BE2C (cell line): Measurements from ENCODE around the gene HDAC5.

Experiments
- DNase-seq: peaks from one replicate; pipeline ENCODE4 v3.0.0-alpha.2; 2020
- H3K27me3 ChIP-seq: fragments of 250-450 bp; sonication (Bioruptor Pico); 2 replicates; pipeline ENCODE4 v1.5.1; 2020; ENCODE audit warnings: mild to moderate bottlenecking
- H3K36me3 ChIP-seq: fragments of 250-450 bp; sonication (Bioruptor Pico); 2 replicates; pipeline ENCODE4 v1.5.1; 2020; ENCODE audit warnings: mild to moderate bottlenecking
- H3K4me1 ChIP-seq: fragments of 250-450 bp; sonication (Bioruptor Pico); 2 replicates; pipeline ENCODE4 v1.5.1; 2020
- H3K4me3 ChIP-seq: 2 replicates; pipeline ENCODE4 v1.5.1; 2011; ENCODE audit warnings: low read depth, low read length
- H3K9me3 ChIP-seq: fragments of 250-450 bp; sonication (Bioruptor Pico); 2 replicates; pipeline ENCODE4 v1.5.1; 2020
- CTCF ChIP-seq: IDR thresholded peaks from 2 replicates; pipeline ENCODE4 v1.5.1; 2012; ENCODE audit warnings: mild to moderate bottlenecking, low read depth, low read length

HDAC5 gene

GRCh38 chr17:44113382-44113781, 10.1 kb downstream of the HDAC5 start:
- H3K9me3 ChIP-seq: no peaks in the 10 kb centered on the region
- no peak for DNase-seq
- no peak overlapping the region for H3K4me3 ChIP-seq
- peaks cover 30% of the 10 kb centered on the region for H3K4me1 ChIP-seq
- no peak for TF ChIP-seq CTCF
- no peaks in the 10 kb centered on the region for H3K27me3 ChIP-seq
- H3K36me3 ChIP-seq: no peaks in the 10 kb centered on the region; the same call in none of the 2 replicates

GRCh38 chr17:44112284-44113280, 10.9 kb downstream of the HDAC5 start:
- no peak for DNase-seq
- Histone ChIP-seq H3K9me3 (no peaks in the 10 kb centered on the region), H3K36me3 (no peaks in the 10 kb centered on the region; the same call in none of the 2 replicates), H3K4me3 (no peak overlapping the region), H3K4me1 (peaks cover 38% of the 10 kb centered on the region), H3K27me3 (no peaks in the 10 kb centered on the region)
- no peak for TF ChIP-seq CTCF

- no peak overlapping the region for H3K4me3 ChIP-seq
- TF ChIP-seq CTCF: no peak
- DNase-seq: no peak
- no peaks in the 10 kb centered on the region; the same call in none of the 2 replicates for H3K36me3 ChIP-seq
- H3K9me3 ChIP-seq: no peaks in the 10 kb centered on the region
- H3K4me1 ChIP-seq: peaks cover 38% of the 10 kb centered on the region
- no peaks in the 10 kb centered on the region for H3K27me3 ChIP-seq
These were observed 11.7 kb downstream of the HDAC5 start for GRCh38 chr17:44111777-44112176.

DNA sequence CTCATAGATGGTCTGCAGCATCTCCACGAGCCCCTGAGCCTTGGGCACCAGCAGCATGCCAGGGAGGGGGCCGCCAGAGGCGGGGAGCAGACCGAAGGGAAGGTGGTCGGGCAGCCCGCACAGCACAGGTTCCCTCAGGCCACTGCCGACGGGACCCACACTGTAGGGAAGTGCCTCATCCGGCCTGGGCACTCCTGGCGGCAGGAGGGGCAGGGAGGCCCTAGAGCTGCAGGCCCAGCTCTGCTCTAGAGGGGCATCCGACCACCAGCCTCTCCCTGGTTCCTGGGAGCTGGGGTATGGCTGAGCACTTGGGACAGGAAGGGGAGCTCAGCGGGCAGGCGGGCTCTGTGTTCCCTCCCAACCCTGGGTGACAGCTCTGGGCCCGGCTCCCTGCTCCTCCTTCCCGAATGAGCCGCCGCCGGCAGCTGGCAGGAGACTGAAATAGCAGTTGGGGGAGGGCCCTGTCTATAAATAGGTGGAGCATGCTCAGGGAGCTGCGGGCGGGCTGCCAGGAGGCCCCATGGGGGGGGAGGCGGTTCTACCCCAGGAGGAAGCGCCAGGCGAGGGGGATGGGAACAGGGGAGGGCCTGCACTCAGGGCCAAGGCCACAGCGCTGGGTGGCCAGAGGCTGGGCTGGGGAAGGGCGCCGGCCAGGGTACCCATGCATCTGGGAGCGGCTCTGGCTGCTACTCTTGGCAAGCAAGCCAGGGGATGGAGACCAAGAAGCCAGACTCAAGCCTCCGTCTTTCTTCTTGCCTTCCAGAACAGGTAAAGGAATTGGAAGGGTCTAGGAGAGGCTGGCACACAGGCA, 12.4 kb downstream of the HDAC5 start:
- peak overlapping the region; percentile 60 for H3K4me3 ChIP-seq
- no peaks in the 10 kb centered on the region for H3K9me3 ChIP-seq
- no peak for TF ChIP-seq CTCF
- peaks cover 44% of the 10 kb centered on the region for H3K4me1 ChIP-seq
- H3K27me3 ChIP-seq: no peaks in the 10 kb centered on the region
- peak; percentile 98 for DNase-seq
- H3K36me3 ChIP-seq: no peaks in the 10 kb centered on the region; the same call in none of the 2 replicates

GRCh38 chr17:44110011-44110686, 13.3 kb downstream of the HDAC5 start:
- peak overlapping the region; percentile 60 for H3K4me3 ChIP-seq
- no peak for DNase-seq
- no peaks in the 10 kb centered on the region; the same call in none of the 2 replicates for H3K36me3 ChIP-seq
- H3K4me1 ChIP-seq: peaks cover 49% of the 10 kb centered on the region
- no peaks in the 10 kb centered on the region for H3K9me3 ChIP-seq
- H3K27me3 ChIP-seq: no peaks in the 10 kb centered on the region
- TF ChIP-seq CTCF: no peak
